ENCODE measurements around the gene OR52N2. TPM values are rescaled to one million over a fixed set of nuclear protein-coding genes. Genes with fewer than 3 reads are reported as not detected.

The OR52N2 gene
- total RNA-seq, 2 experiments from 2014 or later = not detected

DNA sequence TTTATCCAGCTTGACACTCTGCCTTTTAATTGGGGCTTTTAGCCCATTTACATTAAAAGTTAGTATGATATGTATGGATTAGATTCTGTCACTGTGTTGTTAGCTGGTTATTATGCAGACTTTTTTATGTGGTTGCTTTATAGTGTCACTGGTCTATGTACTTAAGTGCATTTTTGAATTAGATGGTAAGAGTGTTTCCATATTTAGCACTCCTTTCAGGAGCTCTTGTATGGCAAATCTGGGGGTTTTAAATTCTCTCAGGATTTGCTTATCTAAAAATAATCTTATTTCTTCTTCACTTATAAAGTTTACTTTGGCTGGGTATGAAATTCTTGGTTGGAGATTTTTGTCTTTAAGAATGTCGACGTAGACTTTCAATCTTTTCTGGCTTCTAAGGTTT is 29.0 kb downstream of the OR52N2 start:
- Mint-ChIP-seq H3K4me1 (no peaks in the 10 kb centered on the region), H3K27ac (no peak overlapping the region), H3K4me3 (no peak overlapping the region), H3K36me3 (no peaks in the 10 kb centered on the region), H3K9me3 (ENCODE audit: low read depth) (no peaks in the 10 kb centered on the region), H3K27me3 (peaks cover 9% of the 10 kb centered on the region)
- CTCF ChIA-PET = no interaction called here
- ATAC-seq (no peak), DNase-seq (no peak)

DNA sequence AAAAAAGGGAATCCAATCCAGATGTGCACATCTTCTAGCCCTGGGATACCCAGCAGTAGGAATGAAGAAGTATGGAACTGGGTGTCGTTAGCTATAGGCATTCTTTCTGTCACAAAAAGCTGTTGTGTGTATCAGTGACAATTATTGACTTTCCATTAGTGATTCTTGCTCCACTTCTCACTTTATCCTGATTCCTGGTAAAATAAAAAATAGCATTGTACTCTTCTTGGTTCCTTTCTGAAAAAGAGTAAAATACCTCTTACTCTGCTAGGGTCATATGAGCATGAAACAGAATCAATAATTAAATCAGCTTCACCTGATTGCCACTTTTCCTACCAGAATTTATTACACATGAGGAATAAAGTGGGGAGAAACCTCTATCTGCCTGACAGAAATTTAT is 33.1 kb downstream of the OR52N2 start, which contains the start of gene OR52E6:
OR52E6 (minus strand) TSS at position 101 of the 400 bp plus-strand sequence; CDS start at position 101, 0 bp downstream.
- no peak for ATAC-seq
- Mint-ChIP-seq H3K27me3 (peaks cover 12% of the 10 kb centered on the region), H3K4me3 (no peak within 1 kb of the TSS)

DNA sequence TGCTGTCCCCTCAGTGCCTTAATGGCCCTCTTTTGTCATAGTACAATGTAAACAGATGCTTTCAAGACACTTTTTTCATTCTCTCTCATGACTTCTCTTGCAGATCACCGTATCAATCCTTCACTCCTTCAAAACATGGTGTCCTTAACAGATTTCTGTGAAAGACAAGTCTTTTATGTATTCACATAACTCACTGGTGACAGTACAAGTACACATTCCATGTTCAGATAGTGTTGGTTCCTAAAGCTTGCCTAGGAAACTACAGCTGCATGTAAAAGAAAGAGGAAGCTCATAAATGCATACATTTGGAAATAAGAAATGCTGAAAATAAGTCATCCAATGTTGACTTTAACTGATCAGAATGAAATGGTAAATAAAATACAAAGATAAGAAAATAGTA is 38.0 kb downstream of the OR52N2 start:
- H3K9me3 Mint-ChIP-seq (ENCODE audit: low read depth) = no peaks in the 10 kb centered on the region
- ATAC-seq (no peak), DNase-seq (no peak)
- no peaks in the 10 kb centered on the region for H3K36me3 Mint-ChIP-seq
- CTCF ChIA-PET = no interaction called here
- no peak overlapping the region for H3K27ac Mint-ChIP-seq
- H3K4me1 Mint-ChIP-seq = no peaks in the 10 kb centered on the region
- peaks cover 2% of the 10 kb centered on the region for H3K27me3 Mint-ChIP-seq
- no peak overlapping the region for H3K4me3 Mint-ChIP-seq

More for the DNA sequence above, 33.1 kb downstream of the OR52N2 start, which contains the start of gene OR52E6:
- DNase-seq = no peak
- H3K4me1 Mint-ChIP-seq = no peaks in the 10 kb centered on the region
- CTCF ChIA-PET = no interaction called here
- no peaks in the 10 kb centered on the region for H3K9me3 Mint-ChIP-seq (ENCODE audit: low read depth)
- H3K36me3 Mint-ChIP-seq = no peaks in the 10 kb centered on the region
- H3K27ac Mint-ChIP-seq = no peak within 1 kb of the TSS

DNA sequence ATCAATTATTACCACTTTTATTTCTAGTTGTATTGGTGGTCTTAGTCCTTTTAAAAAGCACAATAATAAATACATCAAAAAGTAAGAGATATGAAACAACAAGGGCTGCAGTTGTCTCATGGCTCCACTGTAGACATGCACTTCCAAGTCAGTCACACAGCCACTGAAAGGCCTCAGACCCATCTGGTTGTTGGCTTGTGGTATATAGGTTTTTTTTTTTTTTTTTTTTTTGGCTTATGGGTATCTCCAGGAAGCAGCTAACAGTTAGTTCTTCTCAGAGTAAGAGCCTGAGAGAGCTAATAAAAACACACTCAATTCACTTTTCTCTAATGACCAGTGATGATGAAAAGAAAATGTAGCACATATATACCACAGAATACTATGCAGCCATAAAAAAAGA is 39.0 kb downstream of the OR52N2 start:
- Mint-ChIP-seq H3K36me3 (no peaks in the 10 kb centered on the region), H3K9me3 (ENCODE audit: low read depth) (no peaks in the 10 kb centered on the region), H3K27me3 (peaks cover 2% of the 10 kb centered on the region), H3K27ac (no peak overlapping the region), H3K4me1 (no peaks in the 10 kb centered on the region), H3K4me3 (no peak overlapping the region)
- no peak for DNase-seq
- CTCF ChIA-PET = no interaction called here
- ATAC-seq = no peak

DNA sequence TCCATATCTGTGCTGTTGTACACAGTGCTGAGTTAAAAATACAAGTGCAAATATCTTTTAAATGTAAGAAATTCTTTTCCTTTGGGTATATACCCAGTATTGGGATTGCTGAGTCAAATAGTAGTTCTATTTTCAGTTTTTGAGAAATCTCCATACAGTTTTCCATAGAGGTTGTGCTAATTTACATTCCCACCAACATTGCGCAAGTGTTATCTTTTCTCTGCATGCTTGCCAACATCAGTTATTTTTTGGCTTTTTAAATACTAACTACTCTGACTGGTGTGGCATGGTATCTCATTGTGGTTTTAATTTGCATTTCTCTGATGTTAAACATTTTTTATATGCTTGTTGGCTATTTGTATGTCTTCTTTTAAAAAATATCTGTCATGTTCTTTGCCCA is 42.3 kb downstream of the OR52N2 start:
- Mint-ChIP-seq H3K9me3 (ENCODE audit: low read depth) (no peaks in the 10 kb centered on the region), H3K27me3 (peaks cover 3% of the 10 kb centered on the region), H3K4me3 (no peak overlapping the region), H3K4me1 (no peaks in the 10 kb centered on the region), H3K36me3 (no peaks in the 10 kb centered on the region), H3K27ac (no peak overlapping the region)
- no peak for ATAC-seq
- no peak for DNase-seq
- CTCF ChIA-PET = no interaction called here

DNA sequence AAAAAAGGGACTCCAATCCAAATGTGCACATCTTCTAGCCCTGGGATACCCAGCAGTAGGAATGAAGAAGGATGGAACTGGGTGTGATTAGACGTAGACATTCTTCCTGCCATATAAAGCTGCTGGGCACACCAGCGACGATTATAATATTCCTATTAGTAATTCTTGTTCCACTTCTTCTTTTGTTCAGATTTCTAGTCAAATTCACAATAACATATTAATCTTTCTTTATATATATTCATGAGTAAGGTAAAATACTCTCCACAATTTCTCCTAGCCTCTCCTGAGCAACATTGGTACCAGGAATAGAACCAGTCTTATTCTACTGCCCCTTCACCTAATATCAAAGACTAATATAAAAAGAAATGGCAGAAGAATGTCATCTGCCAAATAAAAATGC is 48.9 kb downstream of the OR52N2 start, which contains the start of gene OR52E8:
OR52E8 (minus strand) TSS at position 101 of the 400 bp plus-strand sequence; CDS start at position 101, 0 bp downstream.
- CTCF ChIA-PET = no interaction called here
- peaks cover 3% of the 10 kb centered on the region for H3K27me3 Mint-ChIP-seq
- no peak for ATAC-seq
- DNase-seq = no peak
- H3K36me3 Mint-ChIP-seq = no peaks in the 10 kb centered on the region
- H3K4me3 Mint-ChIP-seq = no peak within 1 kb of the TSS
- H3K9me3 Mint-ChIP-seq (ENCODE audit: low read depth) = no peaks in the 10 kb centered on the region
- H3K4me1 Mint-ChIP-seq = no peaks in the 10 kb centered on the region
- H3K27ac Mint-ChIP-seq = no peak within 1 kb of the TSS

DNA sequence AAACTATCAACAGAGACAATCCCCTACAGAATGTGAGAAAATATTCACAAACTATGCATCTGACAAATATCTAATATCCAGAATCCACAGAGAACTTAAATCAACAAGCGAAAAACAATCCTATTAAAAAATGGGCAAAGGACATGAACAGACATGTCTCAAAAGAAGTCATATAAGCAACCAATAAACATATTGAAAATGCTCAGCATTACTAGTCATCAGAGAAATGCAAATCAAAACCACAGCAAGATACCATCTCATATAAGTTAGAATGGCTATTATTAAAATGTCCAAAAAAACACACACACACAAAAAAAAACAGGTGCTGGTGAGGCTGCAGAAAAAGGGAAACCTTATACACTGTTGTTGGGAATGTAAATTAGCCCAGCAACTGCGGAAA is 57.1 kb downstream of the OR52N2 start:
- Mint-ChIP-seq H3K27ac (no peak overlapping the region), H3K36me3 (no peaks in the 10 kb centered on the region), H3K4me1 (no peaks in the 10 kb centered on the region), H3K9me3 (ENCODE audit: low read depth) (no peaks in the 10 kb centered on the region), H3K27me3 (no peaks in the 10 kb centered on the region), H3K4me3 (no peak overlapping the region)
- CTCF ChIA-PET = no interaction called here
- DNase-seq (no peak), ATAC-seq (no peak)

Other genes starting within 250 kb of the OR52N2 start
- not detected for gene OR52B6, start 228.0 kb upstream of the OR52N2 start, total RNA-seq
- gene TRIM6, start 212.3 kb upstream of the OR52N2 start, total RNA-seq = 1 to 10 TPM in 1 of 2 experiments, under 1 TPM in 1; 0.37 to 1.5 TPM
- gene TRIM34, start 183.9 kb upstream of the OR52N2 start, total RNA-seq = 10 to 100 TPM; 13.1 to 16.1 TPM
- 10 to 100 TPM; 25.0 to 35.4 TPM for gene TRIM5, start 123.8 kb upstream of the OR52N2 start, total RNA-seq
- 100 to 1,000 TPM; 139 to 238 TPM for gene TRIM22, start 119.1 kb upstream of the OR52N2 start, total RNA-seq
- gene OR56B1, start 72.5 kb upstream of the OR52N2 start, total RNA-seq = under 1 TPM; 0.28 to 0.41 TPM
- under 1 TPM; 0.23 to 0.67 TPM for gene OR52N4, start 54.7 kb upstream of the OR52N2 start, total RNA-seq
- gene OR52N5, start 25.6 kb upstream of the OR52N2 start, total RNA-seq = not detected
- gene OR52N1, start 17.7 kb upstream of the OR52N2 start, total RNA-seq = not detected
- gene OR52E6, start 33.0 kb downstream of the OR52N2 start, total RNA-seq = not detected
- not detected for gene OR52E8, start 48.8 kb downstream of the OR52N2 start, total RNA-seq
- not detected for gene OR52E4, start 71.7 kb downstream of the OR52N2 start, total RNA-seq
- gene OR52E5, start 84.3 kb downstream of the OR52N2 start, total RNA-seq = not detected
- not detected for gene OR56A3, start 133.3 kb downstream of the OR52N2 start, total RNA-seq
- not detected for gene OR56A5, start 159.6 kb downstream of the OR52N2 start, total RNA-seq
- gene OR52L1, start 178.1 kb downstream of the OR52N2 start, total RNA-seq = not detected
- not detected for gene OR56A4, start 198.0 kb downstream of the OR52N2 start, total RNA-seq
- gene OR56A1, start 221.8 kb downstream of the OR52N2 start, total RNA-seq = not detected